H9 (cell line): ENCODE data around the gene TMEM204. TPM values are rescaled to one million over a fixed set of nuclear protein-coding genes. Genes with fewer than 3 reads are reported as not detected.
A peak's percentile ranks its signal among the peaks of the same experiment; 100 is the strongest.

Source experiments
- DNase-seq: peaks from one replicate; pipeline ENCODE4 v3.0.0-alpha.2; 2017
- H2AFZ ChIP-seq: one replicate; pipeline ENCODE4 v1.6.1; 2013; ENCODE audit warnings: mild to moderate bottlenecking, low read length, control low read depth, moderate library complexity
- H2AK5ac ChIP-seq: 2 replicates; pipeline ENCODE4 v1.6.1; 2013; ENCODE audit warnings: low read length, control low read depth, mixed read lengths; ENCODE audit not compliant: insufficient read length
- H2BK120ac ChIP-seq: one replicate; pipeline ENCODE4 v1.6.1; 2013; ENCODE audit warnings: low read depth, mild to moderate bottlenecking, low read length, control low read depth, inconsistent platforms; ENCODE audit not compliant: poor library complexity, severe bottlenecking
- H2BK12ac ChIP-seq: 2 replicates; pipeline ENCODE4 v1.6.1; 2013; ENCODE audit warnings: low read length, control low read depth, mixed read lengths, low read depth; ENCODE audit not compliant: insufficient read length
- H2BK15ac ChIP-seq: 2 replicates; pipeline ENCODE4 v1.6.1; 2013; ENCODE audit warnings: low read depth, low read length, control low read depth
- H2BK20ac ChIP-seq: one replicate; pipeline ENCODE4 v1.6.1; 2013; ENCODE audit warnings: low read depth, mild to moderate bottlenecking, low read length, control low read depth, inconsistent platforms; ENCODE audit not compliant: poor library complexity, severe bottlenecking
- H2BK5ac ChIP-seq: 2 replicates; pipeline ENCODE4 v1.6.1; 2013; ENCODE audit warnings: low read length, control low read depth, mixed read lengths; ENCODE audit not compliant: insufficient read length
- H3K14ac ChIP-seq: 2 replicates; pipeline ENCODE4 v1.6.1; 2013; ENCODE audit warnings: low read length, control low read depth; ENCODE audit not compliant: insufficient read depth
- H3K18ac ChIP-seq: 2 replicates; pipeline ENCODE4 v1.6.1; 2013; ENCODE audit warnings: low read depth, mild to moderate bottlenecking, mixed read lengths, low read length, control low read depth; ENCODE audit not compliant: insufficient read length
- H3K23ac ChIP-seq: 2 replicates; pipeline ENCODE4 v1.6.1; 2013; ENCODE audit warnings: low read length, control low read depth, mixed read lengths, low read depth; ENCODE audit not compliant: insufficient read length
- H3K23me2 ChIP-seq: 2 replicates; pipeline ENCODE4 v1.6.1; 2013; ENCODE audit warnings: low read depth, mild to moderate bottlenecking, mixed read lengths, low read length, control low read depth; ENCODE audit not compliant: insufficient read length, poor library complexity, severe bottlenecking
- H3K27ac ChIP-seq: 2 replicates; pipeline ENCODE4 v1.5.1; 2013; ENCODE audit warnings: low read length, control low read depth, mixed read lengths, low read depth; ENCODE audit not compliant: insufficient read length
- H3K27me3 ChIP-seq: 2 replicates; pipeline ENCODE4 v1.6.1; 2013; ENCODE audit warnings: low read length, control low read depth, inconsistent platforms; ENCODE audit not compliant: insufficient read depth
- H3K4ac ChIP-seq: 2 replicates; pipeline ENCODE4 v1.6.1; 2013; ENCODE audit warnings: low read depth, mild to moderate bottlenecking, control low read depth, inconsistent platforms, low read length, moderate library complexity
- H3K4me1 ChIP-seq: 2 replicates; pipeline ENCODE4 v1.6.1; 2013; ENCODE audit warnings: low read length, control low read depth, inconsistent platforms; ENCODE audit not compliant: insufficient read depth
- H3K4me2 ChIP-seq: 2 replicates; pipeline ENCODE4 v1.6.1; 2013; ENCODE audit warnings: low read length, control low read depth, mixed read lengths; ENCODE audit not compliant: insufficient read length, insufficient read depth
- H3K56ac ChIP-seq: 2 replicates; pipeline ENCODE4 v1.6.1; 2013; ENCODE audit warnings: low read depth, mild to moderate bottlenecking, mixed read lengths, low read length, control low read depth; ENCODE audit not compliant: insufficient read length
- H3K79me1 ChIP-seq: 2 replicates; pipeline ENCODE4 v1.6.1; 2013; ENCODE audit warnings: low read depth, mild to moderate bottlenecking, moderate library complexity, low read length, control low read depth, inconsistent platforms; ENCODE audit not compliant: insufficient read depth, poor library complexity, severe bottlenecking
- H3K79me2 ChIP-seq: 2 replicates; pipeline ENCODE4 v1.6.1; 2013; ENCODE audit warnings: low read length, control low read depth, inconsistent platforms; ENCODE audit not compliant: insufficient read depth
- H3K9ac ChIP-seq: 2 replicates; pipeline ENCODE4 v1.6.1; 2013; ENCODE audit warnings: low read length, control low read depth, mixed read lengths; ENCODE audit not compliant: insufficient read length; ENCODE audit errors: extremely low read depth
- H3K9me3 ChIP-seq: one replicate; pipeline ENCODE4 v1.6.1; 2013; ENCODE audit warnings: low read depth, low read length, inconsistent platforms; ENCODE audit not compliant: control insufficient read depth
- H3T11ph ChIP-seq: one replicate; pipeline ENCODE4 v1.6.1; 2013; ENCODE audit warnings: mild to moderate bottlenecking, low read length, control low read depth, inconsistent platforms
- H4K20me1 ChIP-seq: one replicate; pipeline ENCODE4 v1.6.1; 2013; ENCODE audit not compliant: control insufficient read depth, insufficient read length, insufficient read depth
- H4K5ac ChIP-seq: 2 replicates; pipeline ENCODE4 v1.6.1; 2013; ENCODE audit warnings: low read depth, mild to moderate bottlenecking, mixed read lengths, low read length, control low read depth; ENCODE audit not compliant: insufficient read length
- H4K8ac ChIP-seq: replicated peaks from 2 replicates; pipeline ENCODE4 v1.6.1; 2013; ENCODE audit warnings: low read length, control low read depth, mixed read lengths, low read depth; ENCODE audit not compliant: insufficient read length
- H4K91ac ChIP-seq: 2 replicates; pipeline ENCODE4 v1.6.1; 2013; ENCODE audit warnings: low read depth, mild to moderate bottlenecking, moderate library complexity, mixed read lengths, low read length, control low read depth; ENCODE audit not compliant: insufficient read length
- H3K27ac Mint-ChIP-seq, 3 experiments: 2 replicates in 2 of 3; 3 replicates in 1 of 3; pipeline ENCODE4 v1.8.0; 2020 to 2021; ENCODE audit warnings: mixed read lengths in 3 of 3, mild to moderate bottlenecking in 1 of 3, moderate library complexity in 1 of 3
- H3K27me3 Mint-ChIP-seq: 2 replicates; pipeline ENCODE4 v1.8.0; 2021; ENCODE audit warnings: low read depth, mild to moderate bottlenecking, moderate library complexity, mixed read lengths
- H3K36me3 Mint-ChIP-seq, 3 experiments: 2 replicates in 2 of 3; 3 replicates in 1 of 3; pipeline ENCODE4 v1.8.0; 2020 to 2021; ENCODE audit warnings: low read depth in 3 of 3, mixed read lengths in 3 of 3; ENCODE audit not compliant: insufficient read depth in 1 of 3
- H3K4me1 Mint-ChIP-seq, 2 experiments: 2 replicates each; pipeline ENCODE4 v1.8.0; 2020; ENCODE audit warnings: mixed read lengths in 2 of 2
- H3K4me3 Mint-ChIP-seq, 2 experiments: 2 replicates in 1 of 2; 3 replicates in 1 of 2; pipeline ENCODE4 v1.8.0; 2020 to 2021; ENCODE audit warnings: mild to moderate bottlenecking in 2 of 2, mixed read lengths in 2 of 2, moderate library complexity in 1 of 2
- H3K9me3 Mint-ChIP-seq, 2 experiments: 2 replicates in 1 of 2; 3 replicates in 1 of 2; pipeline ENCODE4 v1.8.0; 2020; ENCODE audit warnings: mild to moderate bottlenecking in 2 of 2, mixed read lengths in 2 of 2, moderate library complexity in 1 of 2
- CTCF ChIP-seq: fragments of 200-600 bp; sonication (generic); conservative IDR thresholded peaks from 3 replicates; pipeline ENCODE4 v1.8.0; 2021; ENCODE audit warnings: antibody characterized with exemption, mild to moderate bottlenecking
- WGBS: extraction: QIAGEN DNeasy Blood & Tissue Kit; methylation state at CpG from one replicate; pipeline ENCODE4 v1.1.7; 2013; ENCODE audit warnings: missing lambda C conversion rate, low lambda C conversion rate, mixed read lengths; ENCODE audit not compliant: insufficient read length; ENCODE audit errors: extremely low coverage; 5-methylcytosine and 5-hydroxymethylcytosine counted together
- total RNA-seq: library from RNA; stranded (reverse); gene quantifications from 2 replicates; pipeline ENCODE4 v1.2.1, GENCODE V29; 2021

Gene TMEM204
- total RNA-seq, 1 experiment from 2014 or later, result not detected

DNA sequence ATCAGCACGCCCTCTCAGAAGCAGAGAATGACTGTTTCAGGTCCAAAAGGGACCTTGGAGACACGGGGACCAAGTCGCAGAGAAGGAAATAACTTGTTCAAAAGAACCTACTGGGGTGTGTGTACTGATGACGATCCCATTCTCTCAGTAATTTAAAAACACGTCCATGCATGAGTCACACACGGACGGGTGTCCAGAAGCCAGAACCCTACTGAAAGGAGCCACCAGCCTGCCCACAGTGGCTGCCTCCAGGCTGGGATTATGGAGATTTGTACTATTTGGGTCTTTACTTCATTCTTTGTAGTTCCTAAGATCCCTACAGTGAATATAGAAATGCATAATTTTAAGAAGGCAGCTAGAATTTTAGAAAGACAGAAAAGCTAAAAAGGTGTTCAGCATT, 27.8 kb downstream of the TMEM204 start:
- Histone ChIP-seq H3K27ac (no peak overlapping the region), H2BK20ac (no peak overlapping the region), H2AFZ (no peak overlapping the region), H3K4me2 (no peak overlapping the region), H2BK12ac (no peak overlapping the region), H3K4me1 (no peaks in the 10 kb centered on the region), H2BK120ac (no peak overlapping the region), H3K23ac (no peak overlapping the region), H3K9me3 (no peaks in the 10 kb centered on the region), H4K91ac (no peak overlapping the region), H2AK5ac (no peak overlapping the region), H3K79me2 (no peaks in the 10 kb centered on the region), H3K9ac (no peak overlapping the region), H3K23me2 (no peaks in the 10 kb centered on the region), H2BK15ac (no peak overlapping the region), H3K27me3 (no peaks in the 10 kb centered on the region), H3K56ac (no peak overlapping the region), H3T11ph (no peak overlapping the region), H2BK5ac (no peak overlapping the region), H3K79me1 (no peaks in the 10 kb centered on the region), H3K14ac (no peak overlapping the region), H4K5ac (no peak overlapping the region), H3K4ac (no peak overlapping the region), H3K18ac (no peak overlapping the region), H4K8ac (no peak overlapping the region), H4K20me1 (no peaks in the 10 kb centered on the region)
- no peak for DNase-seq
- Mint-ChIP-seq H3K4me1 (peaks cover 8 to 10% of the 10 kb centered on the region in 2 experiments; a peak in 3 of 4 replicates), H3K9me3 (no peaks in the 10 kb centered on the region), H3K27ac (0 out of 7 replicates have a peak overlapping the region, but pooled peaks of 1 of the 3 experiments have one; percentile 26), H3K36me3 (peaks cover 12 to 55% (median 43%) of the 10 kb centered on the region in 3 experiments; a peak in 6 of 7 replicates), H3K4me3 (no peak overlapping the region), H3K27me3 (no peaks in the 10 kb centered on the region)
- TF ChIP-seq CTCF, result no peak
- no CpG with 5 or more reads among the region's 7 CpGs for WGBS
